DMS153 treated with DMSO at 0.1 percent for 48 hours (cell line): ENCODE data around the gene TPPP2.
"Not testable (repeated sequence)": the region's sequence is repeated elsewhere in the genome, so short reads cannot be mapped to it uniquely, and the experiment has no call there.

Experiments used
- DNase-seq: peaks from one replicate; lab custom pipeline; 2025; ENCODE audit not compliant: unreplicated experiment; lab: John Stamatoyannopoulos, UW

Gene TPPP2

GRCh38 chr14:21029917-21030316, at the start of gene TPPP2:
Gene TPPP2, plus strand, starts transcription at chr14:21030217. Its CDS starts 365 bp downstream, at chr14:21030582.
- DNase-seq: no peak

- no peak for DNase-seq
These were observed 49.1 kb upstream of the TPPP2 start for GRCh38 chr14:20980906-20981305.

GRCh38 chr14:20982646-20983369, 47.2 kb upstream of the TPPP2 start:
- no peak for DNase-seq

- not testable (repeated sequence) for DNase-seq
These were observed 44.4 kb upstream of the TPPP2 start for GRCh38 chr14:20985650-20986049.

GRCh38 chr14:20986811-20987210, 43.2 kb upstream of the TPPP2 start:
- DNase-seq: no peak

- no peak for DNase-seq
These were observed 41.1 kb upstream of the TPPP2 start for GRCh38 chr14:20988717-20989470.

GRCh38 chr14:20989471-20989786, 40.6 kb upstream of the TPPP2 start:
- DNase-seq: no peak

GRCh38 chr14:20989787-20990600, 40.0 kb upstream of the TPPP2 start, which contains the start of gene METTL17:
Gene METTL17, plus strand, starts transcription at chr14:20989980. Its CDS starts 23 bp downstream, at chr14:20990003.
- DNase-seq: peak; percentile 79

GRCh38 chr14:20996521-20996920, 33.5 kb upstream of the TPPP2 start:
- no peak for DNase-seq

GRCh38 chr14:20997115-20997514, 32.9 kb upstream of the TPPP2 start:
- DNase-seq: no peak

- DNase-seq: no peak
These were observed 32.5 kb upstream of the TPPP2 start for GRCh38 chr14:20997564-20997963.

- no peak for DNase-seq
These were observed 31.9 kb upstream of the TPPP2 start for GRCh38 chr14:20998139-20998538.

- no peak for DNase-seq
These were observed 31.2 kb upstream of the TPPP2 start, which contains the start of gene SLC39A2 for GRCh38 chr14:20998674-20999366. Gene SLC39A2, plus strand, starts transcription at chr14:20999293. Its CDS starts 154 bp downstream, at chr14:20999447.

- no peak for DNase-seq
These were observed 30.4 kb upstream of the TPPP2 start for GRCh38 chr14:20999591-20999990.

- no peak for DNase-seq
These were observed 28.8 kb upstream of the TPPP2 start for GRCh38 chr14:21001218-21001617.

- DNase-seq: no peak
These were observed 26.1 kb upstream of the TPPP2 start for GRCh38 chr14:21003788-21004346.

- DNase-seq: not testable (repeated sequence)
These were observed 20.3 kb upstream of the TPPP2 start for GRCh38 chr14:21009721-21010120.

- DNase-seq: no peak
These were observed 18.9 kb upstream of the TPPP2 start for GRCh38 chr14:21011136-21011535.

GRCh38 chr14:21014761-21015190, 15.2 kb upstream of the TPPP2 start:
- DNase-seq: peak; percentile 43

- DNase-seq: no peak
These were observed 14.7 kb upstream of the TPPP2 start for GRCh38 chr14:21015312-21015711.
